K562 (cell line): ENCODE data around the gene POLDIP3. TPM values are rescaled to one million over a fixed set of nuclear protein-coding genes. Genes with fewer than 3 reads are reported as not detected.
"Not testable (repeated sequence)": the region's sequence is repeated elsewhere in the genome, so short reads cannot be mapped to it uniquely, and the experiment has no call there.

Experiments
- ATAC-seq: fragments of 200-7000 bp; cut with Tn5 transposase; 3 replicates; pipeline ENCODE4 v1.9.1; 2020; ENCODE audit warnings: moderate library complexity
- BruUV-seq: library from RNA; stranded (reverse); fragments of 400-500 nt; replicated peaks from 2 replicates; lab custom pipeline; 2021; lab: Mats Ljungman, UMichigan
- CTCF ChIA-PET: fragments of 300-600 bp; formaldehyde crosslinking; extraction: SDS; loops from one replicate; lab custom pipeline; 2021; ENCODE audit warnings: low intra/inter-chr PET ratio; lab: Yijun Ruan, JAX
- POLR2A ChIA-PET: fragments of 300-600, 350-650 bp; sonication (Branson Sonifier 250); formaldehyde crosslinking; extraction: SDS; loops from one replicate; lab custom pipeline; 2021; ENCODE audit warnings: antibody characterized with exemption, inconsistent platforms; lab: Yijun Ruan, JAX
- DNase-seq, 4 experiments: peaks; one replicate each; pipeline versions ENCODE4 v3.0.0 to v3.0.0-alpha.2; 2011 to 2018; ENCODE audit warnings: low spot score in 3 of 4, mixed read lengths in 3 of 4; ENCODE audit errors: extremely low read depth in 1 of 4
- FAIRE-seq: peaks from 2 replicates; lab custom pipeline; 2011; peaks lifted over from hg19 to GRCh38; lab: Jason Lieb, UNC
- H2AFZ ChIP-seq: 2 replicates; pipeline ENCODE4 v1.6.0; 2011; ENCODE audit warnings: low read depth, low read length, control low read depth, inconsistent platforms
- H3K27ac ChIP-seq: fragments of 200-600 bp; 3 replicates; pipeline ENCODE4 v1.8.0; 2011; ENCODE audit warnings: low read depth, mild to moderate bottlenecking, control low read depth, inconsistent platforms, low read length, moderate library complexity, mixed read lengths; ENCODE audit errors: extremely low read depth
- H3K27me3 ChIP-seq, 2 experiments: fragments of 300-600 bp in 1 of 2; 2 replicates in 1 of 2; 3 replicates in 1 of 2; pipeline versions ENCODE4 v1.6.0 to v1.8.0; 2011; ENCODE audit warnings: inconsistent platforms in 2 of 2, low read length in 2 of 2, mild to moderate bottlenecking in 1 of 2, mixed read lengths in 1 of 2, moderate library complexity in 1 of 2; ENCODE audit not compliant: control insufficient read depth in 2 of 2, insufficient read depth in 2 of 2
- H3K36me3 ChIP-seq: fragments of 300-600 bp; 3 replicates; pipeline ENCODE4 v1.8.0; 2011; ENCODE audit warnings: mild to moderate bottlenecking, low read length, inconsistent platforms; ENCODE audit not compliant: control insufficient read depth, insufficient read depth
- H3K4me1 ChIP-seq, 2 experiments: fragments of 200-600 bp in 1 of 2; replicated peaks in 1 of 2; 2 replicates in 1 of 2; 3 replicates in 1 of 2; pipeline versions ENCODE4 v1.5.1 to v1.8.0; 2011; ENCODE audit warnings: inconsistent platforms in 2 of 2, low read length in 2 of 2, mild to moderate bottlenecking in 1 of 2, mixed read lengths in 1 of 2, moderate library complexity in 1 of 2; ENCODE audit not compliant: control insufficient read depth in 2 of 2, insufficient read depth in 2 of 2
- H3K4me2 ChIP-seq: 2 replicates; pipeline ENCODE4 v1.6.1; 2011; ENCODE audit warnings: low read length, control low read depth, inconsistent platforms, mixed read lengths; ENCODE audit not compliant: insufficient read depth
- H3K4me3 ChIP-seq: fragments of 200-600 bp; sonication (generic), shearing (Covaris generic); 2 replicates; pipeline ENCODE4 v1.5.1; 2016; ENCODE audit warnings: control low read depth, inconsistent platforms
- H3K79me2 ChIP-seq: fragments of 200-600 bp; 3 replicates; pipeline ENCODE4 v1.8.0; 2011; ENCODE audit warnings: low read length, inconsistent platforms; ENCODE audit not compliant: control insufficient read depth, insufficient read depth
- H3K9ac ChIP-seq, 2 experiments: 2 replicates each; pipeline versions ENCODE4 v1.6.0 to v1.6.1; 2011; ENCODE audit warnings: low read depth in 2 of 2, low read length in 2 of 2, control low read depth in 1 of 2, inconsistent platforms in 1 of 2, mild to moderate bottlenecking in 1 of 2, mixed read lengths in 1 of 2; ENCODE audit not compliant: insufficient read depth in 1 of 2
- H3K9me1 ChIP-seq: one replicate; pipeline ENCODE4 v1.6.0; 2011; ENCODE audit warnings: inconsistent platforms, mild to moderate bottlenecking, low read length, moderate library complexity; ENCODE audit not compliant: control insufficient read depth, insufficient read depth
- H3K9me3 ChIP-seq: replicated peaks from 2 replicates; pipeline ENCODE4 v1.5.1; 2011; ENCODE audit warnings: low read depth, low read length, inconsistent platforms; ENCODE audit not compliant: control insufficient read depth, insufficient read depth
- H4K20me1 ChIP-seq: replicated peaks from 2 replicates; pipeline ENCODE4 v1.6.1; 2011; ENCODE audit warnings: low read length, inconsistent platforms, mixed read lengths; ENCODE audit not compliant: control insufficient read depth, insufficient read depth
- NONO ChIP-seq, 2 experiments: fragments of 200-400 bp in 1 of 2; fragments of 450-650 bp in 1 of 2; formaldehyde crosslinking in 1 of 2; IDR thresholded peaks; 2 replicates each; pipeline ENCODE4 v1.6.1; 2017; ENCODE audit warnings: low read depth in 2 of 2, mild to moderate bottlenecking in 2 of 2, moderate library complexity in 2 of 2, low read length in 1 of 2
- PHB ChIP-seq: fragments of 250-450 bp; sonication (Bioruptor Pico); IDR thresholded peaks from 2 replicates; pipeline ENCODE4 v1.5.0; 2021
- SUPT5H ChIP-seq: fragments of 450-650 bp; IDR thresholded peaks from 2 replicates; pipeline ENCODE4 v1.6.1; 2016
- TGIF2 ChIP-seq: sonication (generic); formaldehyde crosslinking; IDR thresholded peaks from 2 replicates; pipeline ENCODE4 v1.8.1; 2022; ENCODE audit warnings: mild to moderate bottlenecking, missing genetic modification reagents, moderate library complexity
- WGBS: fragments of 100-300 bp; shearing (Covaris generic); methylation state at CpG from one replicate; pipeline ENCODE4 v1.1.6; 2016; ENCODE audit warnings: low coverage, mixed read lengths; ENCODE audit not compliant: insufficient coverage; ENCODE audit errors: missing lambda C conversion rate; 5-methylcytosine and 5-hydroxymethylcytosine counted together
- in situ Hi-C: fragments of 300-500 bp; cut with MboI; formaldehyde crosslinking; loops from 4 replicates; pipeline ENCODE4 v1.15.0; 2018; ENCODE audit warnings: inconsistent platforms, mixed read lengths
- intact Hi-C: fragments of 100-400 bp; cut with micrococcal nuclease; formaldehyde crosslinking; loops from 2 replicates; pipeline ENCODE4 v1.14.2; 2022
- polyA plus RNA-seq, 8 experiments: library from polyadenylated mRNA; depleted of rRNA in 4 of 8; stranded (reverse) in 5 of 8; unstranded in 3 of 8; fragments of >200 nt; fragmentation: Nextera tagmentation in 2 of 8; fragmentation: Illumina TruSeq in 1 of 8; extraction: Ambion mirVana in 2 of 8; extraction: Trizol in 1 of 8; gene quantifications; 2 replicates each; pipeline versions ENCODE4 v1.2.1 to v1.2.3, GENCODE V29; 2011 to 2014; ENCODE audit warnings: inconsistent platforms in 1 of 8, missing spikeins in 1 of 8
- total RNA-seq, 7 experiments: library from RNA; depleted of rRNA in 6 of 7; stranded (reverse); fragments of >200 nt in 6 of 7; fragmentation: Illumina TruSeq in 2 of 7; extraction: Trizol in 2 of 7; gene quantifications; 2 replicates each; pipeline versions ENCODE4 v1.2.1 to v1.2.3, GENCODE V29; 2011 to 2021; ENCODE audit warnings: low replicate concordance in 1 of 7

Gene POLDIP3
- total and polyA plus RNA-seq, 9 of the 15 experiments (the other 6 are each of a cell fraction or from before 2014, with no cell fraction given): 14.3 to 53.0 (median 26.3) TPM

DNA sequence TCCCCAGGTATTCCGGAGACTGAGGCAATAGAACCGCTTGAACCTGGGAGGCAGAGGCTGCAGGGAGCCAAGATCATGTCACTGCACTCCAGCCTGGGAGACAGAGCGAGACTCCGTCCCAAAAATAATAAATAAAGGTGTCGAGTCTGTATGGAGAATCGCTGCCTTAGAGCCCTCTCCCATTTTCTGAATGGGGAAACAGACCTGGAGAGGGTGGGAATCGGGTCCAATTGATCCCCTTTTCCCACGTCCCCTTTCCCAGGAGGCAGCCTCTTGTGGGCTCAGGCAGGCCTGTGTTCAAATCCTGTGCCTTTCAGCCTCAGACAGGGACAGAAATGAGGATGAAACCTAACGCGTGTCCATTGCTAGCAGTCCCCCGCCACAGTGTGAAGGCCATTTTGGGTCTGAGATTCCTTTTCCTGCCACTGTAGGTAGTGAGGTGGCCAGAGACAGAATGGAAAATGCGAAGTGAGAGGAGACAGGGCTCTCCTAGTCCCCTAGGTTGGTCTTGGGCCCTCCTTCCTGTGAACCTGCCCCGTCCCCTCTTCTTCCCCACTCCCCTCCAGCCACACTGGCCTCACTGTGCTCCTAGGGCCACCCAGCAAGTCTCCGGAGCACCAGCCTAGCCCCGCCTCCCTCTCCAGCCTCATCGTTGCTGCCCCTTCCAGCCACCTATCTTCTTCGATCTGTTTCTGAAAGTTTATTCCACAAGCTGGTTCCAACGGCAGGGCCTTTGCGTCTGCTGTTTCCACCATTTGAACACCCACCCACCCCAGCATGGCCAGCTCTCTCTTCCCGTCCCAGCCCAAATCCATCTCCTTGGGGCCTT lies 2.7 kb upstream of the POLDIP3 start:
- DNase-seq (no peak), FAIRE-seq (no peak), ATAC-seq (no peak)
- H3K4me3 ChIP-seq: no peak overlapping the region
- no peak overlapping the region for H3K27ac ChIP-seq
- TF ChIP-seq PHB: no peak
- TF ChIP-seq SUPT5H: 0 out of 2 replicates have a peak, but pooled peaks have one; percentile 20
- no TSS peak for BruUV-seq
- CTCF ChIA-PET: no interaction called here
- peaks cover 4% of the 10 kb centered on the region for H3K9me1 ChIP-seq
- peaks cover 32% of the 10 kb centered on the region; the same call in 2 of the 3 replicates for H3K36me3 ChIP-seq
- 0 out of 2 replicates have a peak, but pooled peaks cover 8% of the 10 kb centered on the region for H4K20me1 ChIP-seq
- in situ Hi-C loops (no loop called here), intact Hi-C loops (no loop called here)
- H3K9me3 ChIP-seq: no peaks in the 10 kb centered on the region
- no peaks in the 10 kb centered on the region for H3K27me3 ChIP-seq
- peaks cover 22% of the 10 kb centered on the region for H3K79me2 ChIP-seq
- POLR2A ChIA-PET: interaction anchor here (2.2 to 3.1 kb wide), 2 partner anchors 8 to 20 kb away, joined by 13 to 46 read pairs; no protein-coding TSS in a partner anchor
- peaks cover 25 to 65% of the 10 kb centered on the region in 2 experiments; a peak in 4 of 5 replicates for H3K4me1 ChIP-seq
- H2AFZ ChIP-seq: no peak overlapping the region
- H3K9ac ChIP-seq: peak overlapping the region in 1 of 2 experiments; percentile 68; a peak in 2 of 4 replicates
- no peak overlapping the region for H3K4me2 ChIP-seq
- WGBS: 71% methylated on average over 14 of the region's 20 CpGs

- FAIRE-seq, H3K27me3 ChIP-seq, intact Hi-C loops, H3K9me1 ChIP-seq, H3K9me3 ChIP-seq, in situ Hi-C loops, BruUV-seq, DNase-seq, H3K4me3 ChIP-seq, ATAC-seq: not testable (repeated sequence)
- H3K9ac ChIP-seq: peak overlapping the region in 1 of 2 experiments; percentile 93; a peak in 3 of 4 replicates
- TF ChIP-seq NONO (IDR thresholded peaks at IDR 0.05; ENCODE audit: low read depth in 2 of 2, low read length in 1 of 2) (peak in 1 of 2 experiments; percentile 82; a peak in 1 of 4 replicates), TGIF2 (0 out of 2 replicates have a peak, but pooled peaks have one; percentile 10)
- H3K4me2 ChIP-seq: peak overlapping the region; percentile 80
- ChIA-PET CTCF (interaction anchor here (0.6 kb wide), 1 partner anchor 445 kb away, joined by 6 read pairs; no protein-coding TSS in a partner anchor), POLR2A (interaction anchor here (0.6 to 3.1 kb wide), 35 partner anchors 9 to 669 kb away, joined by 3 to 46 read pairs (median 4); partner anchors contain the start of genes ARFGAP3, ATP5MGL and CENPM)
- H3K27ac ChIP-seq: peak overlapping the region; percentile 95
- peaks cover 21 to 53% of the 10 kb centered on the region in 2 experiments; a peak in 4 of 5 replicates for H3K4me1 ChIP-seq
- H3K79me2 ChIP-seq: peaks cover 38% of the 10 kb centered on the region
- H4K20me1 ChIP-seq: 0 out of 2 replicates have a peak, but pooled peaks cover 13% of the 10 kb centered on the region
- H2AFZ ChIP-seq: peak overlapping the region; percentile 33; the same call in 1 of the 2 replicates
- peaks cover 38% of the 10 kb centered on the region; the same call in 2 of the 3 replicates for H3K36me3 ChIP-seq
- WGBS: 12% methylated on average over 7 of the region's 13 CpGs
These were observed 1.1 kb upstream of the POLDIP3 start for GRCh38 chr22:42615860-42616175.
